Tibial nerve (tissue), 3 donors: Measurements from ENCODE around the gene GTSE1.

Experiments
- POLR2A ChIP-seq, 2 donors: fragments of 450-650 bp; IDR thresholded peaks; one replicate each; pipeline ENCODE4 v1.6.1; 2017; ENCODE audit warnings: antibody characterized with exemption in 2 of 2, mild to moderate bottlenecking in 2 of 2, moderate library complexity in 2 of 2
- TF ChIP-seq, protein P1 (sequence below), 5 experiments: fragments of 200-600 bp in 3 of 5; fragments of 450-650 bp in 2 of 5; sonication (generic) in 3 of 5; IDR thresholded peaks; one replicate each; pipeline ENCODE4 v1.5.1; 2016 to 2019; ENCODE audit warnings: antibody characterized with exemption in 5 of 5, mild to moderate bottlenecking in 3 of 5, moderate library complexity in 2 of 5

DNA sequence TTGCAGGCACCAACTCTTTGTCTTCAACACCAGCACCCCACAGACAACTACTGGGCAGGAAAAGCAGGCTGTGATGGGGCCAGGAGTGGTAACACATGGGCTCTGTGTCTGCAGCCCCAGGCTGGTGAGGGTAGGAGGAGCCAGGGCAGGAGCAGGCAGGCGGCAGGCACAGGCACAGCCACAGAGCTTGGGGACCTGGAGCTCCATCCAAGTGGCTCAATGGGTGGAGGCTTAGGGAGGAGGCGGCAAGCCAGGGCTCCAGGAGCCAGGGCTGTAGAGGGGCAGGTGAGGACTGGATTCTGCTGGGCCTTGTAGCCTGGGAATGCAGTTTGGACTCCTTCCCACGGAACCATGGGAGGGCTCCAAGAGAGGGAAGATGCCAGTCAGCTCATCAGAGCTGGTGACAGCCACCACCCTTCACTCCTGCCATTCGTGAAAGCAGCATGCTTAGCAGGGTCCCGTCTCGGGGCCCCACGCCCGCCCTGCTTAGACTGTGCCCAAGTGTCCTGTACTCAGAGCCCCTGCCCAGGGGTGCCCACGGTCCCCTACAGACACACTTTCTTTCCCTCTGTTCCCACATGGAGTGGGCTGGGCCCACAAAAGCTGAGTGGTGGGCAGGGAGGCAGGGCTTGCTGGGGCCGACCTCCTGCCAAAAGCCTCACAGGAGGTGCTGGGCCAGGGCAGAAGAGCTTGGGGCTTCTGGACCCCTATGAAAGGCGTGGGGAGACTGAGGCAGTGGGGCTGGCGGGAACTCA is 16.4 kb upstream of the GTSE1 start:
- TF ChIP-seq, protein P1, sequence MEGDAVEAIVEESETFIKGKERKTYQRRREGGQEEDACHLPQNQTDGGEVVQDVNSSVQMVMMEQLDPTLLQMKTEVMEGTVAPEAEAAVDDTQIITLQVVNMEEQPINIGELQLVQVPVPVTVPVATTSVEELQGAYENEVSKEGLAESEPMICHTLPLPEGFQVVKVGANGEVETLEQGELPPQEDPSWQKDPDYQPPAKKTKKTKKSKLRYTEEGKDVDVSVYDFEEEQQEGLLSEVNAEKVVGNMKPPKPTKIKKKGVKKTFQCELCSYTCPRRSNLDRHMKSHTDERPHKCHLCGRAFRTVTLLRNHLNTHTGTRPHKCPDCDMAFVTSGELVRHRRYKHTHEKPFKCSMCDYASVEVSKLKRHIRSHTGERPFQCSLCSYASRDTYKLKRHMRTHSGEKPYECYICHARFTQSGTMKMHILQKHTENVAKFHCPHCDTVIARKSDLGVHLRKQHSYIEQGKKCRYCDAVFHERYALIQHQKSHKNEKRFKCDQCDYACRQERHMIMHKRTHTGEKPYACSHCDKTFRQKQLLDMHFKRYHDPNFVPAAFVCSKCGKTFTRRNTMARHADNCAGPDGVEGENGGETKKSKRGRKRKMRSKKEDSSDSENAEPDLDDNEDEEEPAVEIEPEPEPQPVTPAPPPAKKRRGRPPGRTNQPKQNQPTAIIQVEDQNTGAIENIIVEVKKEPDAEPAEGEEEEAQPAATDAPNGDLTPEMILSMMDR (IDR thresholded peaks at IDR 0.05), result no peak
- TF ChIP-seq POLR2A (IDR thresholded peaks at IDR 0.05), result no peak
